Mesodermal cell (in vitro differentiated cells): Measurements from ENCODE around the gene KRT6C.
"Not testable (repeated sequence)": the region's sequence is repeated elsewhere in the genome, so short reads cannot be mapped to it uniquely, and the experiment has no call there.

ENCODE experiments used
- H3K27ac ChIP-seq: 2 replicates; pipeline ENCODE4 v1.7.0; 2013; ENCODE audit warnings: mild to moderate bottlenecking, low read depth, low read length, moderate library complexity; ENCODE audit not compliant: severe bottlenecking
- H3K36me3 ChIP-seq: 2 replicates; pipeline ENCODE4 v1.7.1; 2013; ENCODE audit warnings: mild to moderate bottlenecking, low read length, moderate library complexity; ENCODE audit not compliant: control insufficient read depth, insufficient read depth
- H3K4me1 ChIP-seq: one replicate; pipeline ENCODE4 v1.7.1; 2013; ENCODE audit warnings: mild to moderate bottlenecking, low read length; ENCODE audit not compliant: insufficient read depth, control insufficient read depth, poor library complexity, severe bottlenecking
- H3K4me3 ChIP-seq: 2 replicates; pipeline ENCODE4 v1.7.0; 2013; ENCODE audit warnings: low read length, control low read depth, mild to moderate bottlenecking; ENCODE audit not compliant: insufficient read depth, poor library complexity, severe bottlenecking; ENCODE audit errors: extremely low read depth
- H3K9me3 ChIP-seq: 2 replicates; pipeline ENCODE4 v1.7.1; 2013; ENCODE audit warnings: mild to moderate bottlenecking, low read length, moderate library complexity; ENCODE audit not compliant: control insufficient read depth
- WGBS, 2 experiments: methylation state at CpG; one replicate each; pipeline ENCODE4 v1.1.5; 2013; ENCODE audit warnings: missing lambda C conversion rate in 2 of 2; ENCODE audit not compliant: insufficient coverage in 2 of 2; 5-methylcytosine and 5-hydroxymethylcytosine counted together

The KRT6C gene

DNA sequence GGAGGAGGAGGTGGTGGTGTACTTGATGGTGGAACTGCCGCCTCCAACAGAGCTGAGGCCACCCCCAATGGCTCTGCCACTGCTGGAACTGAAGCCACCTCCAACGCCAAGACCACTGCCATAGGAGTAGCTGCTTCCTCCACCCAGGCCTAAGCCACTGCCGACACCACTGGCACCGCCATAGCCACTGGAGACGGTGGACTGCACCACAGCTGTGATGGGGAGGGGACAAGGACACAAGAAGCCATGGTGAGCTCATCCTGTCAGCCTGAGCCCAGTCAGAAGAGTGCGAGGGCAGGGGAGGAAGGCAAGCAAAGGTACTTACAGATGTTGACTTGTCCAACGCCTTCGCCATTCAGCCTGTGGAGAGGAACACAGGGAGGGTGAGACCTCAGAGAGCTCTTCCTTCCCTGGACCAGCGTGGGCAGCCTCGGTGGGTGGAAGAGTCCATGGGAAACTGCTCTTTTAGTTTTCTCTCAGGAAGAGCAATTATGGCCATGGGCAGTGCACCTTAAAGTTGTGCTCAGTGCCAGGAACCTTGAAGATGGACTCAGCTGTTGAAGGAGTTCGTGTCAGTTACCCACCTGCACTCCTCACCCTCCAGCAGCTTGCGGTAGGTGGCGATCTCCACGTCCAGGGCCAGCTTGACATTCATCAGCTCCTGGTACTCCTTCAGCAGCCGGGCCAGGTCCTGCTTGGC is 14.3 kb upstream of the KRT6C start:
- H3K4me1 ChIP-seq, H3K36me3 ChIP-seq, H3K4me3 ChIP-seq, H3K9me3 ChIP-seq, H3K27ac ChIP-seq: not testable (repeated sequence)
- 64 to 91% methylated on average over 2 to 4 of the region's 15 CpGs for WGBS, 2 experiments

- no peaks in the 10 kb centered on the region for H3K9me3 ChIP-seq
- no CpG with 5 or more reads among the region's 1 CpG for WGBS, 2 experiments
Observed at GRCh38 chr12:52487211-52487610, 13.6 kb upstream of the KRT6C start.

GRCh38 chr12:52486166-52487105 is 12.8 kb upstream of the KRT6C start:
- Histone ChIP-seq H3K9me3 (no peaks in the 10 kb centered on the region), H3K36me3 (no peaks in the 10 kb centered on the region), H3K4me3 (no peak overlapping the region), H3K27ac (no peak overlapping the region), H3K4me1 (no peaks in the 10 kb centered on the region)
- WGBS, 2 experiments: 96 to 100% methylated on average over 2 of the region's 5 CpGs

More at GRCh38 chr12:52487211-52487610, 13.6 kb upstream of the KRT6C start:
- H3K4me3 ChIP-seq: no peak overlapping the region
- H3K27ac ChIP-seq: no peak overlapping the region
- no peaks in the 10 kb centered on the region for H3K36me3 ChIP-seq
- H3K4me1 ChIP-seq: no peaks in the 10 kb centered on the region

- WGBS, 2 experiments: 50 to 56% methylated on average over 2 to 3 of the region's 3 CpGs
- H3K4me1 ChIP-seq: no peaks in the 10 kb centered on the region
- no peaks in the 10 kb centered on the region for H3K9me3 ChIP-seq
- no peak overlapping the region for H3K4me3 ChIP-seq
- H3K27ac ChIP-seq: no peak overlapping the region
- H3K36me3 ChIP-seq: no peaks in the 10 kb centered on the region
Observed at GRCh38 chr12:52480073-52480472, 6.5 kb upstream of the KRT6C start.

DNA sequence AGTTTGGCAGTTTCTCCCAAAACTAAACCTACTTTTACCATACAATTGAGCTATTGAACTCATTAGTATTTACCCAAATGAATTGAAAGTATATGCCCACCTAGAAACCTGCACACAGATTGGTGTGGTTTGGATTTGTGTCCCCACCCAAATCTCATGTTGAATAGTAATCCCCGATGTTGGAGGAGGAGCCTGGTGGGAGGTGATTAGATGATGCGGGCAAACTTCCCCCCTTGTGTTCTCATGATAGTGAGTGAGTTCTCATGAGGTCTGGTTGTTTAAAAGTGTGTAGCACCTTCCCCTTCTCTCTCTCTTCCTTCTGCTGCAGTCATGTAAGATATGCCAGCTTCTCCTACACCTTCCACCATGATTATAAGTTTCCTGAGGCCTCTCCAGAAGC is 4.0 kb upstream of the KRT6C start:
- no CpG with 5 or more reads among the region's 2 CpGs for WGBS, 2 experiments
- H3K4me3 ChIP-seq: no peak overlapping the region

GRCh38 chr12:52474212-52474611 is 607 bp upstream of the KRT6C start:
- H3K27ac ChIP-seq: no peak overlapping the region
- no peaks in the 10 kb centered on the region for H3K4me1 ChIP-seq
- no peaks in the 10 kb centered on the region for H3K36me3 ChIP-seq
- no peaks in the 10 kb centered on the region for H3K9me3 ChIP-seq
- WGBS, 2 experiments: 80% methylated on average over 1 of the region's 2 CpGs; no CpG with 5 or more reads in 1 of the 2 experiments
- no peak overlapping the region for H3K4me3 ChIP-seq

More for the DNA sequence above, 4.0 kb upstream of the KRT6C start:
- H3K36me3 ChIP-seq: no peaks in the 10 kb centered on the region
- H3K9me3 ChIP-seq: no peaks in the 10 kb centered on the region
- no peak overlapping the region for H3K27ac ChIP-seq
- no peaks in the 10 kb centered on the region for H3K4me1 ChIP-seq

DNA sequence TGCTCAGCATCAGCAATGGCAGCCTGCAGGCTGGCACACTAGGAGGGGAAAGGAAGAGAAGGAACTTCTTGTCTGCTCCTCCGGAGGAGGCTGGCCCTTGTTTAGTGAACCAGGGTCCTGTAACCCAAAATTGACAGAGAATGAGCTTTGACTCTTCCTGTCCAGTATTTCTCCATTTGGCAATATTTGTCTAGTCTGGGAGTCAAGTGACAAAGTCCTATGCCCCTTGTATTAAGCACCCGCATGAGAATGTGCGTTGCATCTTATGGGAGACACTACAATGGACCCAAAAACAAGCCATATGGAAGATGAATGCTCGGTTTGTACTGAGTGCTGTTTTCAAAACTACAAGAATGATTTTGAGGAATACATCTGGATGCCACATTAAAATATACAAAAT is 3.8 kb downstream of the KRT6C start:
- WGBS, 2 experiments: 73 to 78% methylated on average over 3 of the region's 4 CpGs
- Histone ChIP-seq H3K4me3 (no peak overlapping the region), H3K9me3 (no peaks in the 10 kb centered on the region), H3K27ac (no peak overlapping the region), H3K4me1 (no peaks in the 10 kb centered on the region), H3K36me3 (no peaks in the 10 kb centered on the region)

GRCh38 chr12:52464897-52465296 is 8.7 kb downstream of the KRT6C start:
- H3K4me3 ChIP-seq: no peak overlapping the region
- H3K36me3 ChIP-seq: no peaks in the 10 kb centered on the region
- no peak overlapping the region for H3K27ac ChIP-seq
- no peaks in the 10 kb centered on the region for H3K9me3 ChIP-seq
- no peaks in the 10 kb centered on the region for H3K4me1 ChIP-seq
- 94 to 100% methylated on average over 2 of the region's 2 CpGs for WGBS, 2 experiments

DNA sequence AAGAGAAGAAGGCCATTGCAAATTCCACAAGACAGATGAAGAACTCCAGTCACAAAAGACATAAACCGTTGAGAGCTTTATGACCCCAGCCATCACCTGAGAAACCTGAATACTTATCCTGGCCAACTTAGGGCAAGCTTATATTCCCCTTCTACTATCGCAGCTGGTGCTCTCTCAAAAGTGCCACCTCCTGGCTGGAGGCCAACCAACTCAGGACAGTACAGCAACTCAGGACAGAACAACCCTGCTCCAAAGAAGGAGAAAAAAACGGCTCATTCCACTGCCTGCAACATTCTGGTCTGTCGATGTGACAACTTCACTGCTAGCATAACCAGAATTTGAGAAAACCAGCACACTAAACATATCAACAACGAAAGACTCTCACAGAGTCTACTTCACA is 11.9 kb downstream of the KRT6C start:
- Histone ChIP-seq H3K27ac (no peak overlapping the region), H3K4me3 (no peak overlapping the region), H3K36me3 (no peaks in the 10 kb centered on the region), H3K4me1 (no peaks in the 10 kb centered on the region), H3K9me3 (no peaks in the 10 kb centered on the region)
- WGBS, 2 experiments: 82 to 84% methylated on average over 4 of the region's 5 CpGs

- no peaks in the 10 kb centered on the region for H3K9me3 ChIP-seq
- no peak overlapping the region for H3K27ac ChIP-seq
- no peaks in the 10 kb centered on the region for H3K36me3 ChIP-seq
- no peak overlapping the region for H3K4me3 ChIP-seq
- H3K4me1 ChIP-seq: no peaks in the 10 kb centered on the region
- WGBS, 2 experiments: 88 to 94% methylated on average over 2 to 4 of the region's 5 CpGs
Observed at GRCh38 chr12:52458861-52459260, 14.7 kb downstream of the KRT6C start.

GRCh38 chr12:52455821-52456220 is 17.8 kb downstream of the KRT6C start:
- Histone ChIP-seq H3K36me3 (no peaks in the 10 kb centered on the region), H3K27ac (no peak overlapping the region), H3K4me1 (no peaks in the 10 kb centered on the region), H3K9me3 (no peaks in the 10 kb centered on the region), H3K4me3 (no peak overlapping the region)
- no CpG with 5 or more reads among the region's 1 CpG for WGBS, 2 experiments
